Measurements from ENCODE around the gene TTC34. TPM values are rescaled to one million over a fixed set of nuclear protein-coding genes. Genes with fewer than 3 reads are reported as not detected.

TTC34 gene
- total RNA-seq, 1 experiment from 2014 or later = 1.7 TPM

DNA sequence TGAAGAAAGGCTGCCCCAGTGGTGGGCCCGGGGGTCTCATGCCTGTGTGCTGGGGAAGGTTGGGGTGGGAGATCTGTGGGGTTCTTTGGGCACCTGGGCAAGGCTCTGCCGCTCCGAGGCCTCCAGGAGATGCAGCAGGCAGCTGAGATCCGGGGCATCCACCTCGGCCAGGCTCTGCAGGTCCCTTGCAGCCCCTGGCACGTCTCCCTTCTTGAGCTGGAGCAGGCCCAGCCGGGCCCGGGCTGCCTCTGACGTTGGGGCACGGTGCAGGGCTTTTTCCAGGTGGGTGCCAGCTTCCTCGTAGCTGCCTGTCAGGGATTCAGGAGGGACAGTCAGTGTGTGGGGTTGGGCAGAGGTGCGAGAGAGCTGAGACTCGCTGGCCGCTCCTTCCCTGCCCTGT lies 157.3 kb downstream of the TTC34 start:
- Histone ChIP-seq H3K27ac (no peak overlapping the region), H3K4me3 (no peak overlapping the region), H3K9me2 (ENCODE audit: insufficient read depth) (no peaks in the 10 kb centered on the region), H3K4me1 (replicated peaks; ENCODE audit: insufficient read depth) (0 out of 2 replicates have a peak, but pooled peaks cover 5% of the 10 kb centered on the region), H3K27me3 (ENCODE audit: insufficient read depth, low read depth) (peaks cover 30% of the 10 kb centered on the region), H3K4me2 (no peak overlapping the region), H3K36me3 (ENCODE audit: low read depth) (no peaks in the 10 kb centered on the region), H4K20me1 (ENCODE audit: insufficient read depth) (no peaks in the 10 kb centered on the region), H3K79me2 (ENCODE audit: low read depth) (no peaks in the 10 kb centered on the region), H2AFZ (no peak overlapping the region), H3F3A (ENCODE audit: insufficient read depth, low read depth) (no peaks in the 10 kb centered on the region), H3K9me3 (ENCODE audit: insufficient read depth, low read depth) (peaks cover 15% of the 10 kb centered on the region; the same call in 1 of the 2 replicates)
- TF ChIP-seq, protein P1, sequence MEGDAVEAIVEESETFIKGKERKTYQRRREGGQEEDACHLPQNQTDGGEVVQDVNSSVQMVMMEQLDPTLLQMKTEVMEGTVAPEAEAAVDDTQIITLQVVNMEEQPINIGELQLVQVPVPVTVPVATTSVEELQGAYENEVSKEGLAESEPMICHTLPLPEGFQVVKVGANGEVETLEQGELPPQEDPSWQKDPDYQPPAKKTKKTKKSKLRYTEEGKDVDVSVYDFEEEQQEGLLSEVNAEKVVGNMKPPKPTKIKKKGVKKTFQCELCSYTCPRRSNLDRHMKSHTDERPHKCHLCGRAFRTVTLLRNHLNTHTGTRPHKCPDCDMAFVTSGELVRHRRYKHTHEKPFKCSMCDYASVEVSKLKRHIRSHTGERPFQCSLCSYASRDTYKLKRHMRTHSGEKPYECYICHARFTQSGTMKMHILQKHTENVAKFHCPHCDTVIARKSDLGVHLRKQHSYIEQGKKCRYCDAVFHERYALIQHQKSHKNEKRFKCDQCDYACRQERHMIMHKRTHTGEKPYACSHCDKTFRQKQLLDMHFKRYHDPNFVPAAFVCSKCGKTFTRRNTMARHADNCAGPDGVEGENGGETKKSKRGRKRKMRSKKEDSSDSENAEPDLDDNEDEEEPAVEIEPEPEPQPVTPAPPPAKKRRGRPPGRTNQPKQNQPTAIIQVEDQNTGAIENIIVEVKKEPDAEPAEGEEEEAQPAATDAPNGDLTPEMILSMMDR (conservative IDR thresholded peaks at IDR 0.05) = no peak
- no peak for TF ChIP-seq EZH2 (IDR thresholded peaks at IDR 0.05; ENCODE audit: low read depth)
- no peak for DNase-seq
- POLR2A ChIA-PET (ENCODE audit: unreplicated experiment) = no interaction called here
- intact Hi-C loops (cut with micrococcal nuclease; ENCODE audit: unreplicated experiment) = loop anchor here (10.0 kb wide), 3 partner anchors 59 to 229 kb away; partner anchors contain the start of genes PEX10 and PRXL2B
- BruUV-seq (replicated peaks) = no TSS peak
- CTCF ChIA-PET = no interaction called here

DNA sequence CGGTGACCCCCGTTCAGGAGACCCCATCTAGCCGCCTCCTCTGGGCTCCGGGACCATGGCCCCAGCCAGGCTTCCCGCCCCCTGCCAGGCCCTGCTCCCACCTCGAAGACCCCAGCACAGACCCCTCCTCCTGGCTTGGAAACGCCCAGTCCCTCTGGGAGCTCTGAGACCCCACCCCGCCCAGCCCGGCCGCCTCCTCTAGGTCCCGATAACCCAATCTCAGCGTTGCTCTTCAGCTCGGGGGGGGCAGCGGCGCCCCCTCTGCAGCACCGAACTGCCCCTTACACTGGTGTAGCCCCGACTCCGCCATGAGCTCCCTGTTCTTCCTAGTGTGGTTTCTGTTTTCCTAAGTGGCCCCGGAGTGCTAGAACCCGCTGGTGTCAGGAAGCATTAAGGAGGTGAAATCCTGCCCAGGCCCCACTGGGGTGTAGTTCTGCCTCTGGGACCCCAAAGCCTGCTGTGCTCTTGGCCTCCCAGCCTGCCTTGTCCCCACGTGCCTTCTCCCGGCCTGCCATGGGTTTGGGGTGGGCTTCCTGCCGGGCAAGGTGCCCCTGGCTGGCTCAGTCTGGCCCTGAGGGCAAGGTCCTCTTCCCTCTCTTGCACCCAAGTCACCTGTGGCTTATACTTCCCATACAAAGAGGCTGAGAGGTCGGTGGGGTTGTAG lies 157.9 kb downstream of the TTC34 start:
- peaks cover 15% of the 10 kb centered on the region; the same call in 1 of the 2 replicates for H3K9me3 ChIP-seq (ENCODE audit: insufficient read depth, low read depth)
- H3K27me3 ChIP-seq (ENCODE audit: insufficient read depth, low read depth) = peaks cover 23% of the 10 kb centered on the region
- no TSS peak for BruUV-seq (replicated peaks)
- DNase-seq = no peak
- H3K79me2 ChIP-seq (ENCODE audit: low read depth) = no peaks in the 10 kb centered on the region
- no peaks in the 10 kb centered on the region for H4K20me1 ChIP-seq (ENCODE audit: insufficient read depth)
- 0 out of 2 replicates have a peak, but pooled peaks cover 5% of the 10 kb centered on the region for H3K4me1 ChIP-seq (replicated peaks; ENCODE audit: insufficient read depth)
- ChIA-PET POLR2A (ENCODE audit: unreplicated experiment) (no interaction called here), CTCF (no interaction called here)
- no peaks in the 10 kb centered on the region for H3F3A ChIP-seq (ENCODE audit: insufficient read depth, low read depth)
- H3K9me2 ChIP-seq (ENCODE audit: insufficient read depth) = no peaks in the 10 kb centered on the region
- H2AFZ ChIP-seq = peak overlapping the region; percentile 91
- H3K27ac ChIP-seq = no peak overlapping the region
- TF ChIP-seq, protein P1 (conservative IDR thresholded peaks at IDR 0.05) = no peak
- no peak for TF ChIP-seq EZH2 (IDR thresholded peaks at IDR 0.05; ENCODE audit: low read depth)
- peak overlapping the region; percentile 91 for H3K4me3 ChIP-seq
- H3K36me3 ChIP-seq (ENCODE audit: low read depth) = no peaks in the 10 kb centered on the region
- intact Hi-C loops (cut with micrococcal nuclease; ENCODE audit: unreplicated experiment) = loop anchor here (10.0 kb wide), 3 partner anchors 59 to 229 kb away; partner anchors contain the start of genes PEX10 and PRXL2B
- H3K4me2 ChIP-seq = peak overlapping the region; percentile 85

DNA sequence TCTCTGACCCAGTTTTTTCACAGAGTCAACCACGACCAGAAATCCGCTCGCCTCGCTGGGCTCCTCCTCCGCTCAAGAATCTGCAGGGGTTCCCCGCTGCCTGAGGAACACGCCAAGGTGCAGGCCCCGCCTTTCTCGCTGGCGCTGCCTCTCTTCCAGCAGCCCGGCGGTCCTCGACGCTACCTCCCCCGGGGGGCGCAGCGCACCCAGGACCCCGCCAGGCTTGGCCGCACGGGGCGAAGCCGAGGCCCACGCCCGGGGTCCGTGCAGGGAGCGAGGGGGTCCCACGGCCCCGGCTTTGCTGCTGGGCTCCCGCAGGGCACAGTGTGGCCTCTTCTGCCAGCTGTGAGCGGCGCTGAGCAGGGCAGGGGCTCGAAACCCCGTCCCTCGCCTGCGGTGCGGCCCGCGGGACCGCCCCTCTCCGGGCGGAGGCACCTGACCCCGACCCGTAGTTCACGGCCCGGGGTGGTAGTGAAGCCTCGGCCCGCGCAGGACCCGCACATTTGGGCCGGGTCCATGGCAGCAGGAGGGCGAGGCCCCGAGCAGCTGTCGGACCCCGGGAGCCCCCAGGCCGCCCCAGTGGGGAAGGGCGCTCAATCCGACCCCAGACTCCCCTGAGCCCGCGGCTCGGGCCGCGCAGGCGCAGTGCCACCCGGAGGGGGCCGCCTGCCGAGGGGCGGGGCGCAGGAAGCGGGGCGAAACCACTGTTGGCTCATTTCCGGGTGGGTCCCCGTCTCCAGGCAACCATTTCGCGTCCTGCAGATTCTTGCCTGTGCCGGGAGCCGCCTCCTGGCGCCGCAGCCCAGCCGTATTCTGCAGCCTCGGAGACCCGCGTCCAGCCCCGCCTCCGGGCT lies 158.7 kb downstream of the TTC34 start:
- peak overlapping the region; percentile 91 for H3K4me3 ChIP-seq
- POLR2A ChIA-PET (ENCODE audit: unreplicated experiment) = no interaction called here
- CTCF ChIA-PET = no interaction called here
- peak overlapping the region; percentile 85 for H3K4me2 ChIP-seq
- peak overlapping the region; percentile 91 for H2AFZ ChIP-seq
- no peaks in the 10 kb centered on the region for H3K36me3 ChIP-seq (ENCODE audit: low read depth)
- peaks cover 16% of the 10 kb centered on the region for H3K27me3 ChIP-seq (ENCODE audit: insufficient read depth, low read depth)
- H3K9me3 ChIP-seq (ENCODE audit: insufficient read depth, low read depth) = peaks cover 15% of the 10 kb centered on the region; the same call in 1 of the 2 replicates
- no peak overlapping the region for H3K27ac ChIP-seq
- H3K9me2 ChIP-seq (ENCODE audit: insufficient read depth) = no peaks in the 10 kb centered on the region
- H3F3A ChIP-seq (ENCODE audit: insufficient read depth, low read depth) = no peaks in the 10 kb centered on the region
- no peaks in the 10 kb centered on the region for H3K79me2 ChIP-seq (ENCODE audit: low read depth)
- intact Hi-C loops (cut with micrococcal nuclease; ENCODE audit: unreplicated experiment) = loop anchor here (10.0 kb wide), 3 partner anchors 58 to 228 kb away; partner anchors contain the start of genes PEX10 and PRXL2B
- BruUV-seq (replicated peaks) = TSS peak; percentile 17
- no peak for TF ChIP-seq EZH2 (IDR thresholded peaks at IDR 0.05; ENCODE audit: low read depth)
- TF ChIP-seq, protein P1 (conservative IDR thresholded peaks at IDR 0.05) = no peak
- 0 out of 2 replicates have a peak, but pooled peaks cover 5% of the 10 kb centered on the region for H3K4me1 ChIP-seq (replicated peaks; ENCODE audit: insufficient read depth)
- DNase-seq = peak; percentile 63 to 88
- H4K20me1 ChIP-seq (ENCODE audit: insufficient read depth) = no peaks in the 10 kb centered on the region

All from PC-9 (cell line).